Activated CD4-positive, alpha-beta T cell treated with anti-CD3 and anti-CD28 coated beads for 24 hours (primary cell): Measurements from ENCODE around the gene BBS1.
"Not testable (repeated sequence)": the region's sequence is repeated elsewhere in the genome, so short reads cannot be mapped to it uniquely, and the experiment has no call there.

Experiments used
- DNase-seq, 2 donors: peaks; one replicate each; pipeline ENCODE4 v3.0.0-alpha.2; 2020; ENCODE audit warnings: low read depth in 2 of 2

BBS1 gene

GRCh38 chr11:66524304-66525040 is 14.0 kb downstream of the BBS1 start:
- no peak for DNase-seq

DNA sequence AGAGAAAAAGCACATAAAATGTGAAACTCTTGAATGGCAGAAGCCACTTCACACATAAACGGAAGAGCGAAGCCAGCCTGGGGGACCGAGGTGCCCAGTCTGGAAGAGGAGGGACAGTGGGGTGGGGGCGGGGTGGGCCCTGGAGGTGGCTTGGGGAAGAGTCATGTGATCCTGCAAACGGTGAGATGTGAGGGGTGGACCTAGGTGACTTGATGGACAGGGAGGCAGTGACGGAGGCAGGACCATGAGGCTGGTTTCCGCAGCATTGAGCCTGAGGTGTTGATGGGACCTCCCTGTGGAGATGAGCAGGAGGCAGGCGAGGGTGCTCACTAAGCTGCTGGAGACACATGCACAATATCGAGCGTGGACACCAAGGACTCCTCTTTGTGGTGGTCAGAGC is 18.6 kb downstream of the BBS1 start:
- DNase-seq = no peak

GRCh38 chr11:66529655-66530054 is 19.2 kb downstream of the BBS1 start:
- DNase-seq = no peak

- no peak for DNase-seq
Observed at GRCh38 chr11:66530927-66531709, 20.7 kb downstream of the BBS1 start.

- no peak for DNase-seq
Observed at GRCh38 chr11:66531841-66532240, 21.4 kb downstream of the BBS1 start.

- no peak for DNase-seq
Observed at GRCh38 chr11:66532784-66533183, 22.3 kb downstream of the BBS1 start.

GRCh38 chr11:66539170-66539869 is 28.9 kb downstream of the BBS1 start:
- DNase-seq = no peak

DNA sequence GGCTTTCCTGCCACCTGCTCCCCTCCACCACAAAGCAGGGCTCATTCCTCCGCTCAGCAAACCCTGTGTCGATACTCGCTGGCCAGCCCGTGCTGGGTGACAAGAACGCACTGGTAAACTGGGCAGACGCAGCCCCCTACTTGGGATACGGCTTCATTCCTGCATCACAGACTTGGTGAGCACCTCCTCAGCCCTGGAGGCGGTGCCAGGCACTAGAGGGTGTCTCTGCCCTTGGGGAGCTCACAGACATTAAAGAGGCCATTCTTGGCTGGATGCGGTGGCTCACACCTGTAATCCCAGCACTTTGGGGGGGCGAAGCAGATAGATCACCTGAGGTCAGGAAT is 29.4 kb downstream of the BBS1 start:
- DNase-seq = no peak

GRCh38 chr11:66540598-66540997 is 30.2 kb downstream of the BBS1 start:
- DNase-seq = not testable (repeated sequence)

DNA sequence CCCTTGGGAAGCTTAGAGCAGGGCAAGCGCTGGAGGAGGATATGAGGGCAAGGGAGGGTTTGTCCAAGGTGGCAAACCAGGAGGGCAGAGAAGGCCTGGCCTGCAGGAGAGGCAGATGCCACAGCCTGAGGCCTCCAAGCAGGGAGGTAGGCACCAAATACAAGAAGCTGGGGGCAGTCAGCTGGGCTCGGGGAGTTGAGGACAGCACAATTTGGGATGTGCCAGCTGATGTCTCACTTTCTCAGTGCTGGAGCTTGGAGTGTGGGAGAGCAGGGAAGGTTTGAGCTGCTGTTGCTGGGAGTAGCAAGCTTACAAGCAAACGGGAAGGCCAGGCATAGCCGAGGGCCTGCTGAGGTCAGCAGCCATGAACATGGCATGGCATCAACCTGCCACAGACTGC is 31.5 kb downstream of the BBS1 start:
- no peak for DNase-seq

GRCh38 chr11:66542362-66542761 is 31.9 kb downstream of the BBS1 start:
- no peak for DNase-seq

GRCh38 chr11:66543263-66544107 is 33.0 kb downstream of the BBS1 start:
- DNase-seq = peak in 1 of 2 donors; percentile 18

DNA sequence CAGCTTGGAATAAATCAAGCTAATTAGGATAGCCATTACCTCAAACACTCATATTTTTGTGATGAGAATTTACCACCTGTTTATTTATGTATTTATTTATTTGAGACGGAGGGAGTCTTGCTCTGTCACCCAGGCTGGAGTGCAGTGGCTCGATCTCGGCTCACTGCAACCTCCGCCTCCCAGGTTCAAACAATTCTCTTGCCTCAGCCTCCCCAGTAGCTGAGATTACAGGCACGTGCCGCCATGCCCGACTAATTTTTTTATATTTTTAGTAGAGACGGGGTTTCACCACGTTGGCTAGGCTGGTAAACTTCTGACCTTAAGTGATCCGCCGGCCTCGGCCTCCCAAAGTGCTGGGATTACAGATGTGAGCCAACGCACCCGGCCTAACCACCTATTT is 34.5 kb downstream of the BBS1 start:
- DNase-seq = not testable (repeated sequence)

DNA sequence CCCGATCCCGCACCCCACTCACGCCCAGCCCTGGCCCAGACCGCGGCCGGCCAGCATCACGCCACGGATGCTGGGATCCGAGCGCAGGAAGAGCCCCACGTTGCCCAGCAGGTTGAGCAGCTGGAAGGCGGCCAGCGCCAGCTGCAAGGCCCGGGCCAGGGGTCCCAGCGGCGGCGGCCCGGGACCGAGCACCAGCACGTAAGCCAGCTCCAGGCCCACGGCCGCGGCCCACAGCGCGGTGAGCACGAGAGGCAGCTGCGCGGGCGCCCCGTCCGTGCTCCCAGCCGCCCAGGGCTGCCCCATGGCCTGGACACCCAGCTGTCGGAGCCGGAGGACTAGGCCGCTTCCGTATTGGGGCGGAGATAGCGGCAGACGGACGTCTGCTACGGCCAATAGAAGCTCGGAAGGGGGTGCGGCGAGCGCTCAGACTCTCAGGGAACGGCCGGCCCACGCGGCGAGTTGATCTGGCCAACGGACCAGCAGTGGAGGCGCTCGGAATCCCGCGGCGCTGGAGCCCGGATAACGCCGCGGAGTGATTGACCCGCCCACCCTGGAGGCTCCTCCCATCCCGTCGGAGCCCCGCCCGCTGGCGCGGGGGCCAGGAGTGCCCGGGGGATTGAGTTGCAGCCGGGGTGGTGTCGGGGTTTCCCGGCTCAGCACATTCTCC is 35.4 kb downstream of the BBS1 start, which contains the start of gene ZDHHC24:
Gene ZDHHC24 (minus strand): TSS at position 348 of the 667 bp plus-strand sequence. CDS start 45 bp downstream, at position 303.
- DNase-seq = peak; percentile 79 to 90

DNA sequence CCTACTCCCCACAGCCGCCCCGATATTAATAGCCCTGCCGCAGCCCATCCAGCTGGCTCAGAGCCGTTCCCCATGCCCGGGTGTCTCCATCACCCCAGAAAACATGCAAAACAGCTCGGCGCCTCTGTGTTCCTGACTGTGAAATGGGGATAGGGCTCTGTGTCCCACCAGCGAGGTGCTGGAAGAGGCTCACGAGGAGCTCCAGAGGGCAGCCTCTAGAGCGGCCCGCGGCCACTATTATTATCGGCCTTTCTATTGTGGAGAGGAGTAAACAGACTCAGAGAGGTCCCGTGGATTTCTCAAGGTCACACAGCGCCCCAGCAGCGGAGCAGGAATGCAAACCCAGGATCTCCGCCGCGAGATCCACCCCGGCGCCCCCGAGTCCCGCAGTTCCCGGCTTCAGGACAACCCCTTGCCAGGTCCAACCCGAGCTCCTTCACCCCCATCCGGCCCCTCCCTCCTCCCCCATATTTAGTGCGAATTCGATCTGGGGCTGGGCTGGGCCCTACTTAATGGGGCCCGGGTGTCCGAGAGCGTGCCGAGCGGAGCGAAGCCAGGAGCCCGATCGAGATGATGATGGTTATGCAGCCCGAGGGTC is 36.0 kb downstream of the BBS1 start, which contains the start of gene ACTN3:
Gene ACTN3 (plus strand): TSS at position 536 of the 598 bp plus-strand sequence. CDS start 35 bp downstream, at position 571.
- no peak for DNase-seq

DNA sequence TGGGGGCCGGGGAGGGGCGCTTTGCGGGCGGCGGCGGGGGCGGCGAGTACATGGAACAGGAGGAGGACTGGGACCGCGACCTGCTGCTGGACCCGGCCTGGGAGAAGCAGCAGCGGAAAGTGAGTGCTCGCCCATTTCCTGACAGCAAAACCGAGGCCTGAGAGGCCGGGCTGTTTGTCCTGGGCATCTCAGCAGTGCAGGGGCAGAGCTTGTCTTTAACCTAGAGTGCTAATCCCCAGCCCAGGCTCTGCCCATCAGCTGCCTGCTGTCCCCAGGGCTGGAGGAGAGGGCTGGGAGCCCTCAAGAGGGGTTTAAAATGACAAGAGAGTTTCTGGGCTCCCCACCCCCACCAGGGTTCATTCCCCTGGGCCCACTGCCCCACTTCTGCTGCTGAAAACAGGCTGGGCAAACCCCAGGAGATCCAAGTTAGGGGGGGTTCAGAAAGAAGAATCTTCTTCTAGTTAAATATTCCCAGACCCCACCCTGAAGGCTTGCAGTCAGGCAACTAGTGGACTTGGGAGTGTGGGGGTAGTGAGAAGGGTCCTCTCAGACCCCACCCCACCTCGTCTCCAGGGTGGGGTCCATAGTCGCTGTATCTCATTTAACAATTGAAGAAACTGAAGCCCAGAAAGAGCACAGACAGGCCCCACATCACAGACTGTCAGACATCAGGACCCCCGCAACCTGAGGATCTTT is 36.7 kb downstream of the BBS1 start:
- no peak for DNase-seq

DNA sequence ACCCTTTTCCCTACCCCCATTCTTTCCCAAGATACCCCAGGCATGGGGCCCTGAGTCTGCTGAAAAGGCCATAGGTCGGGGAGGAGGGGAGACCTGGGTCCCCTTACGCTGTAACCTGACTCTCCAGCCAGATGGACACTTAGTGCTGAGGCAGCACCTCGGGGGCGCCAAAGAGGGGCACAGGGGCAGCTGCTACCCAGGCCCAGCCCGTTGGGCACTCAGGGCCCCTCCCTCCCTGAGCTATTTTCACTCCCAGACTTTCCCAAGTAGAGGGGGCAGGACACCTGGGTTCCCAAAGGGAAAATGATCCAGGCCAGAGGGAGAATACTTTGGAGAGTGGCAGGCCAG is 37.2 kb downstream of the BBS1 start:
- DNase-seq = no peak

DNA sequence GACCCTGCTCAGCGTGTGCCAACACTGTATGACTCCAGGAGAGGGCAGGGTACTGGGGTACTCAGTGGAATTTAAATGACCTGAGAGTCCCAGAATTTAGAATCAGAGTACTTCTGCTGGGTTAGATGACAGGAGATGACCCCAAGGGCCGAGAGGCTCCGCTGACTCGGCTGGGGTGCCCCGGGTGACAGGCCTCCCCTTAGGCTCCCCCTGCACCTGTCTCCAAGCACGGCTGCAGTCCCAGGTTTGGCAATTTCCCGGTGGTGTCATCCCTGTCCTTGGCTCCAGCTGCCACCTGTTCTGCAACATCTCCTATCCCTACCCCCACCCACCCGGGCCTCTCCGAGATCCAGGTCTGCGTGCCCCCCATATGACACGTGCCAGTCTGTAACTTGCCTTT is 37.6 kb downstream of the BBS1 start:
- DNase-seq = no peak

GRCh38 chr11:66548774-66549630 is 38.6 kb downstream of the BBS1 start:
- no peak for DNase-seq
